Measurements from ENCODE around the gene ABCG5.

The ABCG5 gene

GRCh38 chr2:43846140-43846793 is 7.6 kb upstream of the ABCG5 start:
- TF ChIP-seq Cebpa-rat (IDR thresholded peaks at IDR 0.05) = no peak
- Histone ChIP-seq H4K20me1 (no peaks in the 10 kb centered on the region; a peak in 1 of 22 replicates), H3K4me3 (no peak overlapping the region), H3K36me3 (no peaks in the 10 kb centered on the region), H3K9ac (no peak overlapping the region), H3K4me2 (no peak overlapping the region), H3K9me3 (replicated peaks in 1 of 11) (no peaks in the 10 kb centered on the region), H3K27ac (no peak overlapping the region), H3K4me1 (peaks cover 0 to 9% (median 7%) of the 10 kb centered on the region in 10 experiments; a peak in 10 of 20 replicates), H3K27me3 (no peaks in the 10 kb centered on the region)

- peaks cover 0 to 9% (median 7%) of the 10 kb centered on the region in 10 experiments; a peak in 10 of 20 replicates for H3K4me1 ChIP-seq
- no peak overlapping the region for H3K4me3 ChIP-seq
- no peaks in the 10 kb centered on the region for H3K27me3 ChIP-seq
- H3K27ac ChIP-seq = no peak overlapping the region
- H4K20me1 ChIP-seq = no peaks in the 10 kb centered on the region; a peak in 1 of 22 replicates
- H3K36me3 ChIP-seq = no peaks in the 10 kb centered on the region
- H3K4me2 ChIP-seq = no peak overlapping the region
- TF ChIP-seq Cebpa-rat (IDR thresholded peaks at IDR 0.05) = no peak
- no peaks in the 10 kb centered on the region for H3K9me3 ChIP-seq (replicated peaks in 1 of 11)
- H3K9ac ChIP-seq = no peak overlapping the region
Observed at GRCh38 chr2:43845181-43845580, 6.5 kb upstream of the ABCG5 start.

GRCh38 chr2:43842866-43843226 is 4.2 kb upstream of the ABCG5 start:
- Histone ChIP-seq H3K4me3 (no peak overlapping the region), H3K36me3 (no peaks in the 10 kb centered on the region), H3K4me1 (peaks cover 0 to 5% (median 1%) of the 10 kb centered on the region in 10 experiments; a peak in 7 of 20 replicates), H3K9ac (no peak overlapping the region), H3K27ac (no peak overlapping the region), H3K27me3 (no peaks in the 10 kb centered on the region), H3K4me2 (no peak overlapping the region), H4K20me1 (no peaks in the 10 kb centered on the region; a peak in 1 of 22 replicates), H3K9me3 (replicated peaks in 1 of 11) (no peaks in the 10 kb centered on the region)
- no peak for TF ChIP-seq Cebpa-rat (IDR thresholded peaks at IDR 0.05)

GRCh38 chr2:43841949-43842865 is 3.6 kb upstream of the ABCG5 start:
- peak in 1 of 11 experiments; percentile 46; a peak in 1 of 22 replicates for TF ChIP-seq Cebpa-rat (IDR thresholded peaks at IDR 0.05)
- H3K9me3 ChIP-seq (replicated peaks in 1 of 11) = no peaks in the 10 kb centered on the region
- H3K27me3 ChIP-seq = no peaks in the 10 kb centered on the region
- no peaks in the 10 kb centered on the region; a peak in 1 of 22 replicates for H4K20me1 ChIP-seq
- no peak overlapping the region for H3K27ac ChIP-seq
- H3K4me3 ChIP-seq = no peak overlapping the region
- no peak overlapping the region for H3K4me2 ChIP-seq
- no peaks in the 10 kb centered on the region for H3K36me3 ChIP-seq
- H3K4me1 ChIP-seq = peaks cover 0 to 5% (median 0%) of the 10 kb centered on the region in 10 experiments; a peak in 1 of 20 replicates
- no peak overlapping the region for H3K9ac ChIP-seq

- H3K4me3 ChIP-seq = no peak overlapping the region
- no peaks in the 10 kb centered on the region; a peak in 1 of 22 replicates for H4K20me1 ChIP-seq
- no peaks in the 10 kb centered on the region for H3K9me3 ChIP-seq (replicated peaks in 1 of 11)
- TF ChIP-seq Cebpa-rat (IDR thresholded peaks at IDR 0.05) = no peak
- no peaks in the 10 kb centered on the region for H3K36me3 ChIP-seq
- peaks cover 0 to 5% (median 0%) of the 10 kb centered on the region in 10 experiments; a peak in 1 of 20 replicates for H3K4me1 ChIP-seq
- no peaks in the 10 kb centered on the region for H3K27me3 ChIP-seq
- no peak overlapping the region for H3K9ac ChIP-seq
- no peak overlapping the region for H3K27ac ChIP-seq
- H3K4me2 ChIP-seq = no peak overlapping the region
Observed at GRCh38 chr2:43840965-43841364, 2.3 kb upstream of the ABCG5 start.

GRCh38 chr2:43839776-43840564 is 1.3 kb upstream of the ABCG5 start:
- Histone ChIP-seq H3K4me2 (no peak overlapping the region), H3K4me1 (peaks cover 0 to 5% (median 0%) of the 10 kb centered on the region in 10 experiments; a peak in 1 of 20 replicates), H4K20me1 (no peaks in the 10 kb centered on the region; a peak in 1 of 22 replicates), H3K27ac (no peak overlapping the region), H3K9ac (no peak overlapping the region), H3K9me3 (replicated peaks in 1 of 11) (no peaks in the 10 kb centered on the region), H3K4me3 (no peak overlapping the region), H3K27me3 (no peaks in the 10 kb centered on the region), H3K36me3 (no peaks in the 10 kb centered on the region)
- TF ChIP-seq Cebpa-rat (IDR thresholded peaks at IDR 0.05) = no peak

GRCh38 chr2:43837831-43838559 is 644 bp downstream of the ABCG5 start:
- no peak for TF ChIP-seq Cebpa-rat (IDR thresholded peaks at IDR 0.05)
- no peak overlapping the region for H3K27ac ChIP-seq
- H3K4me2 ChIP-seq = no peak overlapping the region
- no peaks in the 10 kb centered on the region for H3K9me3 ChIP-seq (replicated peaks in 1 of 11)
- H3K9ac ChIP-seq = no peak overlapping the region
- H3K27me3 ChIP-seq = no peaks in the 10 kb centered on the region
- H3K4me3 ChIP-seq = no peak overlapping the region
- H4K20me1 ChIP-seq = no peaks in the 10 kb centered on the region; a peak in 1 of 22 replicates
- H3K4me1 ChIP-seq = peaks cover 0 to 5% (median 0%) of the 10 kb centered on the region in 10 experiments; a peak in 1 of 20 replicates
- H3K36me3 ChIP-seq = no peaks in the 10 kb centered on the region

- no peak overlapping the region for H3K9ac ChIP-seq
Observed at GRCh38 chr2:43837033-43837432, 1.6 kb downstream of the ABCG5 start.

More at GRCh38 chr2:43837033-43837432, 1.6 kb downstream of the ABCG5 start:
- Histone ChIP-seq H3K36me3 (no peaks in the 10 kb centered on the region), H3K27ac (no peak overlapping the region), H3K9me3 (replicated peaks in 1 of 11) (no peaks in the 10 kb centered on the region), H3K4me1 (peaks cover 0 to 5% (median 0%) of the 10 kb centered on the region in 10 experiments; a peak in 1 of 20 replicates), H3K4me2 (no peak overlapping the region), H3K27me3 (peaks cover 0 to 7% (median 0%) of the 10 kb centered on the region in 11 experiments; a peak in 5 of 22 replicates), H3K4me3 (no peak overlapping the region), H4K20me1 (no peaks in the 10 kb centered on the region; a peak in 1 of 22 replicates)
- no peak for TF ChIP-seq Cebpa-rat (IDR thresholded peaks at IDR 0.05)

Measured in BLaER1 treated with 17β-estradiol and CSF1 and Interleukin-3, amounts not matched to agents 10 nM and 100 nM (cell line).